ENCODE measurements around the gene CD247.

CD247 gene

GRCh38 chr1:167518331-167518700, at the start of gene CD247:
TSS of gene CD247 (minus strand) at chr1:167518529. CDS start at chr1:167518465, 64 bp downstream.
- no peak for DNase-seq (ENCODE audit: low read depth)
- no peak within 1 kb of the TSS for H3K4me3 ChIP-seq (ENCODE audit: low read length)
- no peak for TF ChIP-seq CTCF (IDR thresholded peaks at IDR 0.05; ENCODE audit: insufficient read depth, low read depth, low read length, missing control alignments)

- TF ChIP-seq CTCF (IDR thresholded peaks at IDR 0.05; ENCODE audit: insufficient read depth, low read depth, low read length, missing control alignments), result no peak
- DNase-seq (ENCODE audit: low read depth), result no peak
- H3K4me3 ChIP-seq (ENCODE audit: low read length), result no peak overlapping the region
Measured at GRCh38 chr1:167567663-167568062, 49.3 kb upstream of the CD247 start.

- no peak overlapping the region for H3K4me3 ChIP-seq (ENCODE audit: low read length)
- no peak for TF ChIP-seq CTCF (IDR thresholded peaks at IDR 0.05; ENCODE audit: insufficient read depth, low read depth, low read length, missing control alignments)
- no peak for DNase-seq (ENCODE audit: low read depth)
Measured at GRCh38 chr1:167566766-167567165, 48.4 kb upstream of the CD247 start.

GRCh38 chr1:167565922-167566321, 47.6 kb upstream of the CD247 start:
- no peak overlapping the region for H3K4me3 ChIP-seq (ENCODE audit: low read length)
- DNase-seq (ENCODE audit: low read depth), result no peak
- no peak for TF ChIP-seq CTCF (IDR thresholded peaks at IDR 0.05; ENCODE audit: insufficient read depth, low read depth, low read length, missing control alignments)

- no peak overlapping the region for H3K4me3 ChIP-seq (ENCODE audit: low read length)
- peak; percentile 12 for TF ChIP-seq CTCF (IDR thresholded peaks at IDR 0.05; ENCODE audit: insufficient read depth, low read depth, low read length, missing control alignments)
- DNase-seq (ENCODE audit: low read depth), result peak; percentile 42
Measured at GRCh38 chr1:167564612-167565270, 46.4 kb upstream of the CD247 start.

- no peak overlapping the region for H3K4me3 ChIP-seq (ENCODE audit: low read length)
- no peak for TF ChIP-seq CTCF (IDR thresholded peaks at IDR 0.05; ENCODE audit: insufficient read depth, low read depth, low read length, missing control alignments)
- peak; percentile 67 for DNase-seq (ENCODE audit: low read depth)
Measured at GRCh38 chr1:167563579-167564246, 45.4 kb upstream of the CD247 start.

- peak; percentile 83 for DNase-seq (ENCODE audit: low read depth)
- no peak for TF ChIP-seq CTCF (IDR thresholded peaks at IDR 0.05; ENCODE audit: insufficient read depth, low read depth, low read length, missing control alignments)
- H3K4me3 ChIP-seq (ENCODE audit: low read length), result no peak overlapping the region
Measured at GRCh38 chr1:167562702-167563101, 44.4 kb upstream of the CD247 start.
